NCI-H1105 (cell line): ENCODE results near the gene DR1.
"Not testable (repeated sequence)": the region's sequence is repeated elsewhere in the genome, so short reads cannot be mapped to it uniquely, and the experiment has no call there.

Source experiments
- DNase-seq: peaks from one replicate; lab custom pipeline; 2025; lab: John Stamatoyannopoulos, UW

The DR1 gene

DNA sequence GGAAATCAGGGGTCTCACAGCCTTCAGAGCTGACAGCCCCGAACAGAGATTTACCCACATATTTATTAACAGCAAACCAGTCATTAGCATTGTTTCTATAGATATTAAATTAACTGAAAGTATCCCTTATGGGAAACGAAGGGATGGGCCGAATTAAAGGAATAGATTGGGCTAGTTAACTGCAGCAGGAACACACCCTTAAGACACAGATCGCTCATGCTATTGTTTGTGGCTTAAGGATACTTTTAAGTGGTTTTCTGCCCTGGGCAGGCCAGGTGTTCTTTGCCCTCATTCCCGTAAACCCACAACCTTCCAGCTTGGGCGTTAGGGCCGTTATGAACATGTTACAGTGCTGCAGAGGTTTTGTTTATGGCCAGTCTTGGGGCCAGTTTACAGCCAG, 40.6 kb downstream of the DR1 start:
- not testable (repeated sequence) for DNase-seq

GRCh38 chr1:93394514-93394913, 48.8 kb downstream of the DR1 start:
- DNase-seq, result no peak

GRCh38 chr1:93395195-93395594, 49.5 kb downstream of the DR1 start:
- no peak for DNase-seq

DNA sequence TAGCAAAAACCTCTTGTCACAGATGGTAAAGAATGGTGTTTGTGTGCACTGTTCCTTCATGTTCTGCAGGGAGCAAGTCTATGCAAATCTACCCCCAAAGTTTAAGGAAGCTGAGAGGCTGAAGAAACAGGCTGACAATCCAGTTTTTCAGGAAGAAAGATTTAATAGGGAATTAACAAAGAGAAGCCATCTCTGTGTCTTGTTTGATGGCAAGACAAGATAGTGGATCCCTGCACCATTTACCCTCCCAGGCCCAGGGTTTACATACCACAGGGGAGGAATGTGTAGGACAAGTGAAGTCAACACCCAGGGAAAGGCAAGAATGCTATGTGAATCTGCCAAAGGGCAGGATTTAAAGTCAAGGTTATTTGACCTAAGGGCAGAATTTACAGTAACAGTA, 54.1 kb downstream of the DR1 start:
- no peak for DNase-seq

DNA sequence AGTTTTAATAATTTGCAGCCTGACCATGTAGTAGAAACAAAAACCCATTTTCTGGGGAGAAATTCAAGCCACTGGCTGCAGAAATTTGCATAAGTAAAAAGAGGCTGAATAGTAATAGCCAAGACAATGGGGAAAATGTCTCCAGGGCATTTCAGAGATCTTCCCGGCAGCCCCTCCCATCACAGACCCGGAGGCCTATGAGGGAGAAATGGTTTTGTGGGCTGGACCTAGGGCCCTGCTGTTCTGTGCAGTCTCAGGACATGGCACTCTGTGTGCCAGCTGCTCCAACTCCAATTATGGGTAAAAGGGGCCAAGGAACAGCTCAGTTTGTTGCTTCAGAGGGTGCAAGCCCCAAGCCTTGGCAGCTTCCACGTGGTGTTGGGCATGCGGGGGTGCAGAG, 62.5 kb downstream of the DR1 start:
- no peak for DNase-seq

- DNase-seq, result no peak
Measured at GRCh38 chr1:93411000-93411399, 65.3 kb downstream of the DR1 start.

- DNase-seq, result no peak
Measured at GRCh38 chr1:93414749-93415148, 69.0 kb downstream of the DR1 start.

- no peak for DNase-seq
Measured at GRCh38 chr1:93415296-93415695, 69.6 kb downstream of the DR1 start.

GRCh38 chr1:93416183-93416582, 70.5 kb downstream of the DR1 start:
- DNase-seq, result no peak
